Cortex of kidney (tissue), 1 donor: ENCODE measurements around the gene ACAA1.
"Not testable (repeated sequence)": the region's sequence is repeated elsewhere in the genome, so short reads cannot be mapped to it uniquely, and the experiment has no call there.

Experiments
- DNase-seq: peaks from one replicate; lab custom pipeline; 2025; lab: John Stamatoyannopoulos, UW

Gene ACAA1

DNA sequence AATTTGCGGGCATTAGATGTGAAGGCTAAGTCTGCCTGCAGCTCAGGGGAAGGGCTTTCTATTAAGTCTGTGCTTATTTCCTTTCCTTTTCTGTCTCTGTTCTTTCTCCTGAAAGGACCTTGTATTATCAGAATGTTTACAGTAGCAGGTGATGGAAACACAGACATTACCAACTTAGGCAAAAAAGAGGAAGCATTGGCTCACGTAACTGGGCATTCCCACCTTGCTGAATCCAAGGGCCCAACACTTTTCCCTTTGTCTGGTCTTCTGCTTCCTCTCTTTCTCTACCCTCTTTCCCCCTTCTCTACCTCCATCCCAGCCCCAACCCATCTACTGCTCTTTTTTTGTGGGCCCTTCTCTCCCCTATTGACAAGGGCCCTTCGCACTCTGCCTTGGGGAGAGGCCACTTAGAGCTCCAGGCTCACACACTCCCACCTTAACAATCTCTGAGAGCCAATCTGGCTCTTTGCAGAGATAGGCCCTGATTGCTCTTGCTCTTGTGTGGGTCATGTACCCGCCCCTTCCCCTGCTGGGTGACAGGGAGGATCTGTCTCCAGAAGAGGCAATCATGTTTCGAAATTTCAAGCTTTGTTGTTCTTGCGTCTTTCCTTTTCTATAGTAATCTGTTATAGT lies 35.0 kb downstream of the ACAA1 start:
- no peak for DNase-seq

- no peak for DNase-seq
Observed at GRCh38 chr3:38100498-38100897, 36.4 kb downstream of the ACAA1 start.

GRCh38 chr3:38099518-38099917 lies 37.4 kb downstream of the ACAA1 start:
- DNase-seq = no peak

DNA sequence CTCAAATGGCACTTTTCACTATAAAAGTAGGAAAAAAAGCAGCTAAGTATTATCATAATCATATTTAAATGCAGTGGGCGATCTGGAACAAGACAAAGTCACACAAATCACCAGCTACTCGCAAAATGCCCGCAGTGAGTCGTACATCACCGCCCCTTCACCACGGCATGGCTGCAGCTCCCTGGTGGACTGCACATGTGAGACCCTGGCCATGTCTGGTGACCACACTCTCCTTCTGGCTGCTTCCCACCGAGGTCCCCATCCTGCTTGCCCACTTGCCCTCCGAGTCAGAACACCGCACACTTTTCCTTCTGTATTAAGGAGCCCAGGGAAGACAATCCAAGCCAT lies 38.6 kb downstream of the ACAA1 start:
- no peak for DNase-seq

DNA sequence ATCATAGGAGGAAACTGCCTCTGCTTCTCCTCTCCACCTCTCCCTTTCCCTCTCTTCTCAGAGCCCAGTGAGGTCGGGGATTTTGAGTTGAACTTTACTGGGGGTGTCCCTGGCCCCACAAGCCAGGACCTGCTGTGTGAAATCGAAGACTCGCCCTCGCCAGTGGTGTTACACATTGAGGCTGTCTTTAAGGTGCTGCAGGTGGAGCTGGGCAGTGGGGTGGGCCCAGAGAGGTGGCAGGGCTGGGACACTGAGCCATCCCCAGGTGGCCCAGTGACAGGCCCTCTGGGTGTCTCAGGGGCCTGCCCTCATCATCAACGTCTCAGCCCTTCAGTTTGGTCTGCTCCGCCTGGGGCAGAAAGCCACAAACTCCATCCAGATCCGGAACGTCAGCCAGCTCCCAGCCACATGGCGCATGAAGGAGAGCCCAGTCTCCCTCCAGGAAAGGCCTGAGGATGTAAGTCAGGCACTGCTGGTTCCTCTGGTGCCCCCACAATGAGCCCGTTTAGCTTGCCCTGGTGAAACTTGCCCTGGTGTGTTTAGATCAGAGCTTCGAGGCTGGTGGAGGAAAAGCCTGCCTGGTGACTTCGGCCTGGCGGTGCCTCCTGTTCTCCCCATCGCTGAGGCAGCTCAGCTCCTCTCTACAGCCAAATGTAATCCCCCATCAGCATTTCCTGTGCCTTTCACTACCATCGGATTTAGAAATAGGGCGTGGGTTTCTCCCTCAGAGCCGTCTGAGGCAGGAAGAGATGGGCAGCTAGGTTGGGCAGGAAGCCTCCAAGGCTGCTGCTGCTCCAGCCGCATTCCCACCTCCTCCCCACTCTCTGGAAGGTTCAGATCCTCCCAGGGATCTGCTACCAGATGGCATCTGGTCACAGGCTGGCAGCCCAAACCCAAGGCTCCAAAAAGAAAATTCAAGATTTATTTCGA lies 39.2 kb downstream of the ACAA1 start:
- DNase-seq = no peak

GRCh38 chr3:38095669-38096483 lies 41.1 kb downstream of the ACAA1 start:
- no peak for DNase-seq

GRCh38 chr3:38094999-38095398 lies 41.9 kb downstream of the ACAA1 start:
- DNase-seq = no peak

GRCh38 chr3:38090453-38090852 lies 46.5 kb downstream of the ACAA1 start:
- DNase-seq = no peak

GRCh38 chr3:38089163-38089562 lies 47.8 kb downstream of the ACAA1 start:
- DNase-seq = no peak

DNA sequence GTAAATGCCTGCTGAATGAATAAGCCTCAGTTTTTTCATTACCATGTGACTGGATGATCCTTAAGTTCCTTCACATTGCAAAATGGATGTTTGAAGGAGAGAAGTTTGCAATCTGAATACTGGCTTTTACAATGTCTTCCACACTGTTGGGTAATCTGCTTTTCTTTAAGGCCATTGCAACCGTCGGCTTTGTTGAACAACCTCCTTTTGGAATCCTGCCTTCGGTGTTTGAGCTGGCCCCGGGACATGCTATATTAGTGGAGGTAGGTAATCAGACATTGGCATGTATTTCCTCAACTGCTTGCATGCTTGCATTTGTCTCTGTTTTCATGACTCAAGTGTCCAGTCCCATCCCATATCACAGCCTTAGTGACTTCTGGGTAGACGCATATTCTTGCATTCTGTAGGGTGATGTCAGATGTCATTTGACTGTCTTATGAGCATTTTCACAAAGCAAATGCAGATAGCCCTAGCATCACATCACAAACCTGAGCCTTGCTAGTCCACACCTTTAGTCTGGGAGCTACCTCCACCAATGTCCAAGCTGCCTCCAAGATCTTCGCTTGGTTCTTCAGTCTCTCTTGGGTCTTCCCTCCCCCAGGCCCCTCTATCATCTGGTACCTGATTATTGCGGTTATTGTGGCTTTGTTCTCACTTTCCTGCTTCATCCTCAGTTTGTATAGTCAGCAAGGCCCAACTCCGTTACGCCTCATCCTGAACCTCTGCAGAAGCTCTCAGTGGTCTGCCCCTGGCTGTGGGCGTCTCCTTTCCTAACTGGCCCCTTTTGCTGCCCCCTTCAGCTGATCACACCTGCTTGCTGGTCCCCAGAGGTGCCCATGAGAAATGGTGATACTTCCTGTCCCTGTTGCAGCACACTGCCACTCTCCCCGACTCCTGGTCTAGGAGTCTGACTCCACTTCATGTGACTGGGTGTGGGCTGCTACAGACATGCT lies 48.5 kb downstream of the ACAA1 start:
- DNase-seq = no peak

- not testable (repeated sequence) for DNase-seq
Observed at GRCh38 chr3:38087278-38087677, 49.6 kb downstream of the ACAA1 start.

DNA sequence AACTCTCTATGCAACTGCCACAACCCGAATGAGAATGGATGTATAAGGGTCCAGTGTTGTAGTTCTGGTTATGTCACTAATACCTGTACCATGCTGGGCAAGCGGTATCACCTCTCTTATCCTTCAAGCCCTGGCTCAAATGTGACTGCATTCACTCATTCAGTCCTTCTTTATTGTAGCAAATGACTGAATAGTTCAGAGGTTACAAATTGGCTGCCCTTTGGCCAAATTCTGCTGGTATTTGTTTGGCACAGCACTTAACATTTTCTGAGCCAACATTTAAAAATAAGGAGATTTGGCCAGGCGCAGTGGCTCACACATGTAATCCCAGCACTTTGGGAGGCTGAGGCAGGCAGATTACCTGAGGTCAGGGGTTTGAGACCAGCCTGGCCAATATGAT lies 50.4 kb downstream of the ACAA1 start:
- no peak for DNase-seq

GRCh38 chr3:38085943-38086324 lies 51.0 kb downstream of the ACAA1 start:
- no peak for DNase-seq

- DNase-seq = no peak
Observed at GRCh38 chr3:38085311-38085942, 51.5 kb downstream of the ACAA1 start.

DNA sequence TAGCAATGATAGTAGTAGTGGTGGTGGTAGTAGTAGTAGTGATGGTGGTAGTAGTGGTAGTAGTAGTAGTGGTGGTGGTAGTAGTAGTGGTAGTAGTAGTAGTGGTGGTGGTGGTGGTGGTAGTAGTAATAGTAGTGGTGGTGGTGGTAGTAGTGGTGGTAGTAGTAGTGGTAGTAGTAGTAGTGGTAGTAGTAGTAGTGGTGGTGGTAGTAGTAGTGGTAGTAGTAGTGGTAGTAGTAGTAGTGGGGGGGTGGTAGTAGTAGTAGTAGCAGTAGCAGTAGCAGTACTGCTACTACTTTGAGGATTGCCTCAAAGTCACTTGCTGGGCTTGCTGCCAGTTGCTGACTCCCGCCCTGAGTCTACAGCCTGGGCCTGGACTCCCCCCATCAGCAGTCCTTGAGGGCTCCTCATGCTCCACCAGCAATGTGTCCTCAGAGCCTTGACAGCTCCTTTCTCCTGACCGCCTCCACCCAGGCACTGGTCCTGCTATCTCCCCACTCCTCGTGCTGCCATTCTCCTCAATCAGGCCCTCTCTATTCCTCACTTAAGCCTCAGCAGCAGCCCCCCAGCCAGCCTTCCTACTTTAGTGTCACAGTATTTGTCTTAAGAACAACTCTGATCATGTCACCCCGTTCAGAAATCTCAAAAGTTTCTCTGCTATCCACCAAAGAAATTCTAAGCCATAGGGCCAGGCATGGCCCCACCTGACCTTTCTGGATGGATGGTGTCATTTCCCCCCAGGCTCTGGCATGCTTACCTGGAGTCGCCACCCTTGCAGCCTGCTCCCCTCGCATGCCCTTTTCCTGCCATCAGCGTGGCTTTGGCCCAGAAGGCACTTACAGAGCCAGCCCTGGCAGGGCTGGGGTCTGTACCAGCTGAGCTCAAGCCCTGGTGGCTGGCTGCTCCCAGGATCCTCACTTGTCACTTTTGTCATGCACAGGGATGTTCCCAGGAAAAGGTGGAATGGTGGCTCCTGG lies 52.3 kb downstream of the ACAA1 start:
- DNase-seq = no peak

GRCh38 chr3:38083871-38084333 lies 53.0 kb downstream of the ACAA1 start:
- DNase-seq = no peak

- DNase-seq = not testable (repeated sequence)
Observed at GRCh38 chr3:38083254-38083653, 53.7 kb downstream of the ACAA1 start.

- not testable (repeated sequence) for DNase-seq
Observed at GRCh38 chr3:38082296-38082695, 54.6 kb downstream of the ACAA1 start.

- not testable (repeated sequence) for DNase-seq
Observed at GRCh38 chr3:38077073-38077472, 59.9 kb downstream of the ACAA1 start.
